ENCODE measurements around the gene PHLDB1.

The PHLDB1 gene

GRCh38 chr11:118620529-118621070, 13.2 kb downstream of the PHLDB1 start:
- no peaks in the 10 kb centered on the region for H3K9me3 ChIP-seq (ENCODE audit: insufficient read depth, low read length, severe bottlenecking)
- TF ChIP-seq EZH2 (IDR thresholded peaks at IDR 0.05; ENCODE audit: borderline replicate concordance, low read depth, low read length, severe bottlenecking) (no peak), CTCF (IDR thresholded peaks at IDR 0.05; ENCODE audit: borderline replicate concordance, extremely low read depth, low read length, poor library complexity, severe bottlenecking) (no peak)
- H3K27me3 ChIP-seq (ENCODE audit: insufficient read depth, low read length, poor library complexity), result peaks cover 14% of the 10 kb centered on the region
- H4K20me1 ChIP-seq (ENCODE audit: insufficient read depth, low read length), result no peaks in the 10 kb centered on the region
- ATAC-seq (ENCODE audit: insufficient read depth, low read depth) (no peak), DNase-seq (no peak)
- H3K4me2 ChIP-seq (ENCODE audit: insufficient read depth, low read length), result peak overlapping the region; percentile 75
- H3K79me2 ChIP-seq (ENCODE audit: insufficient read depth, low read length), result no peaks in the 10 kb centered on the region
- peak overlapping the region; percentile 39 for H3K9ac ChIP-seq (ENCODE audit: low read depth, low read length)
- 0 out of 2 replicates have a peak overlapping the region, but pooled peaks have one; percentile 35 for H3K27ac ChIP-seq (ENCODE audit: low read length)
- H3K36me3 ChIP-seq (ENCODE audit: insufficient read depth, low read length), result no peaks in the 10 kb centered on the region
- peaks cover 14% of the 10 kb centered on the region for H3K4me1 ChIP-seq (ENCODE audit: insufficient read depth, low read length)
- H3K4me3 ChIP-seq (ENCODE audit: low read depth in 1 of 2, low read length in 2 of 2), result peak overlapping the region in 1 of 2 experiments; percentile 54; a peak in 3 of 4 replicates
- peak overlapping the region; percentile 57 for H2AFZ ChIP-seq (ENCODE audit: low read depth, low read length)

- Histone ChIP-seq H3K9ac (ENCODE audit: low read depth, low read length) (peak overlapping the region; percentile 39), H3K79me2 (ENCODE audit: insufficient read depth, low read length) (no peaks in the 10 kb centered on the region), H3K27ac (ENCODE audit: low read length) (0 out of 2 replicates have a peak overlapping the region, but pooled peaks have one; percentile 35), H3K9me3 (ENCODE audit: insufficient read depth, low read length, severe bottlenecking) (no peaks in the 10 kb centered on the region), H4K20me1 (ENCODE audit: insufficient read depth, low read length) (no peaks in the 10 kb centered on the region), H3K36me3 (ENCODE audit: insufficient read depth, low read length) (no peaks in the 10 kb centered on the region), H3K4me2 (ENCODE audit: insufficient read depth, low read length) (peak overlapping the region; percentile 75), H3K4me3 (ENCODE audit: low read depth in 1 of 2, low read length in 2 of 2) (peak overlapping the region; percentile 7 to 54; a peak in 3 of 4 replicates), H3K4me1 (ENCODE audit: insufficient read depth, low read length) (peaks cover 14% of the 10 kb centered on the region), H2AFZ (ENCODE audit: low read depth, low read length) (peak overlapping the region; percentile 59), H3K27me3 (ENCODE audit: insufficient read depth, low read length, poor library complexity) (peaks cover 14% of the 10 kb centered on the region)
- ATAC-seq (ENCODE audit: insufficient read depth, low read depth) (peak; percentile 84), DNase-seq (peak; percentile 81)
- no peak for TF ChIP-seq CTCF (IDR thresholded peaks at IDR 0.05; ENCODE audit: borderline replicate concordance, extremely low read depth, low read length, poor library complexity, severe bottlenecking)
- TF ChIP-seq EZH2 (IDR thresholded peaks at IDR 0.05; ENCODE audit: borderline replicate concordance, low read depth, low read length, severe bottlenecking), result no peak
Measured at GRCh38 chr11:118621071-118621783, 13.8 kb downstream of the PHLDB1 start.

GRCh38 chr11:118621784-118622375, 14.5 kb downstream of the PHLDB1 start:
- Histone ChIP-seq H3K9ac (ENCODE audit: low read depth, low read length) (peak overlapping the region; percentile 39), H2AFZ (ENCODE audit: low read depth, low read length) (peak overlapping the region; percentile 59; the same call in 1 of the 2 replicates), H3K27ac (ENCODE audit: low read length) (no peak overlapping the region), H3K4me2 (ENCODE audit: insufficient read depth, low read length) (peak overlapping the region; percentile 75), H3K9me3 (ENCODE audit: insufficient read depth, low read length, severe bottlenecking) (no peaks in the 10 kb centered on the region), H3K36me3 (ENCODE audit: insufficient read depth, low read length) (no peaks in the 10 kb centered on the region), H3K79me2 (ENCODE audit: insufficient read depth, low read length) (no peaks in the 10 kb centered on the region), H3K4me1 (ENCODE audit: insufficient read depth, low read length) (peaks cover 14% of the 10 kb centered on the region), H4K20me1 (ENCODE audit: insufficient read depth, low read length) (no peaks in the 10 kb centered on the region), H3K4me3 (ENCODE audit: low read depth in 1 of 2, low read length in 2 of 2) (peak overlapping the region in 1 of 2 experiments; percentile 54; a peak in 2 of 4 replicates), H3K27me3 (ENCODE audit: insufficient read depth, low read length, poor library complexity) (peaks cover 14% of the 10 kb centered on the region)
- DNase-seq (no peak), ATAC-seq (ENCODE audit: insufficient read depth, low read depth) (no peak)
- TF ChIP-seq EZH2 (IDR thresholded peaks at IDR 0.05; ENCODE audit: borderline replicate concordance, low read depth, low read length, severe bottlenecking) (peak; percentile 22), CTCF (IDR thresholded peaks at IDR 0.05; ENCODE audit: borderline replicate concordance, extremely low read depth, low read length, poor library complexity, severe bottlenecking) (no peak)

Measured in DND-41 (cell line).